Naive B cell (primary cell): ENCODE measurements around the gene GAPVD1. TPM values are rescaled to one million over a fixed set of nuclear protein-coding genes. Genes with fewer than 3 reads are reported as not detected.

ENCODE experiments used
- ATAC-seq, 2 donors: fragments of 150-1000 bp; cut with Tn5 transposase; 2 replicates each; pipeline ENCODE4 v1.10.0; 2021; ENCODE audit warnings: low read depth in 2 of 2, mild to moderate bottlenecking in 2 of 2, moderate library complexity in 2 of 2
- DNase-seq: peaks from one replicate; pipeline ENCODE4 v3.0.0; 2022
- H3K27ac Mint-ChIP-seq, 6 donors: one replicate each; pipeline ENCODE4 v1.8.0; 2020 to 2022; ENCODE audit warnings: mild to moderate bottlenecking in 6 of 6, mixed read lengths in 6 of 6, moderate library complexity in 5 of 6, inconsistent platforms in 2 of 6
- H3K27me3 Mint-ChIP-seq, 3 donors: one replicate each; pipeline ENCODE4 v1.8.0; 2021 to 2022; ENCODE audit warnings: mixed read lengths in 3 of 3, mild to moderate bottlenecking in 1 of 3
- H3K36me3 Mint-ChIP-seq, 2 donors: one replicate each; pipeline ENCODE4 v1.8.0; 2020 to 2022; ENCODE audit warnings: mixed read lengths in 2 of 2, inconsistent platforms in 1 of 2, mild to moderate bottlenecking in 1 of 2
- H3K4me1 Mint-ChIP-seq, 3 donors: one replicate each; pipeline ENCODE4 v1.8.0; 2020 to 2022; ENCODE audit warnings: mixed read lengths in 3 of 3, inconsistent platforms in 1 of 3, mild to moderate bottlenecking in 1 of 3, moderate library complexity in 1 of 3
- H3K4me3 Mint-ChIP-seq, 8 donors: one replicate each; pipeline ENCODE4 v1.8.0; 2020 to 2022; ENCODE audit warnings: mild to moderate bottlenecking in 8 of 8, mixed read lengths in 8 of 8, moderate library complexity in 8 of 8, inconsistent platforms in 2 of 8
- H3K9me3 Mint-ChIP-seq, 7 donors: one replicate each; pipeline ENCODE4 v1.8.0; 2020 to 2022; ENCODE audit warnings: mixed read lengths in 7 of 7, mild to moderate bottlenecking in 5 of 7, inconsistent platforms in 2 of 7, moderate library complexity in 1 of 7
- polyA plus RNA-seq, 6 donors: library from polyadenylated mRNA; unstranded; fragments of 300-500 nt; fragmentation: Illumina TruSeq; gene quantifications; one replicate each; pipeline ENCODE4 v1.2.3, GENCODE V29; 2021; ENCODE audit warnings: low read depth in 6 of 6

The GAPVD1 gene
- polyA plus RNA-seq, 6 donors from 2014 or later: 28.4 to 64.9 (median 39.0) TPM

DNA sequence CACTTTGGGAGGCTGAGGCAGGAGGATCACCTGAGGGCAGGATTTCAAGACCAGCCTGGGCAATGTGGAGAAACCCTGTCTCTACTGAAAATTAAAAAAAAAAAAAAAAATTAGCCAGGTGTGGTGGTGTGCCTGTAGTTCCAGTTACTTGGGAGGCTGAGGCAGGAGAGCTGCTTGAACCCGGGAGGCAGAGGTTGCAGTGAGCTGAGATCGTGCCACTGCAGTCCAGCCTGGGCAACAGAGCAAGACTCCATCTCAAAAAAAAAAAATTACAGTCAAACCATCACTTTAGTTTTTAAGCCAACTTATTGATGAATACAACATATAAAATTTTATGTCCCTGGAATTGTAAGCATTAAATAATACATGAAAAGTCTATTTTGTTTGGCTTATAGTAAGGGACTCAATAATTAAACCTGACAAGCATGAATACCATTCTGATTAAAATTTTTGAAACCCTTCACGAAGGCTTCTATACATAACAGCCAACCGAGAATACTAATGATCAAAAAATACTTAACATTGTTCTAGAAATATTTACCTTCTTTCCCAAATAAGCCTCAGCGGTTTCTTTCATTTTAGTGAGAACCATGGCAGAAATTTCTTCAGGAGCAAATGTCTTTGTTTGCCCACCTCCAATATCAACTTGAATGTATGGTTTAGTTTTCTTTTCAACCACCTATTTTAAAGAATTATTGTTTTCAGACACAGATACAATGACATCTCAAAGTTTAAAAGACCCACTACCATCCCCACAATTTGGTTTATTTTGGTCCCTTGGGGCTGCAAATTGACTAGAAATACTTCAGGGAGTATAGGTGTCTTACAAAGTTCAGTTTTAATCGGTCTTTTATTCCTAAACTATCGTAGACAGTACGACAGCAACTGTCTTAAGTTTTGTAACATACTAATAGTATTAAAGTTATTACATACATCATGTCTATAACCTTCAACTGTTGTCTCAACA, 21.7 kb upstream of the GAPVD1 start:
- H3K27ac Mint-ChIP-seq: peak overlapping the region; percentile 97 to 100 (median 98)
- ATAC-seq (no peak), DNase-seq (no peak)
- peaks cover 18 to 22% of the 10 kb centered on the region in 2 donors for H3K36me3 Mint-ChIP-seq
- H3K4me3 Mint-ChIP-seq: peak overlapping the region; percentile 86 to 99 (median 97)
- no peaks in the 10 kb centered on the region for H3K9me3 Mint-ChIP-seq
- peaks cover 41 to 69% (median 44%) of the 10 kb centered on the region in 3 donors for H3K4me1 Mint-ChIP-seq
- H3K27me3 Mint-ChIP-seq: no peaks in the 10 kb centered on the region

DNA sequence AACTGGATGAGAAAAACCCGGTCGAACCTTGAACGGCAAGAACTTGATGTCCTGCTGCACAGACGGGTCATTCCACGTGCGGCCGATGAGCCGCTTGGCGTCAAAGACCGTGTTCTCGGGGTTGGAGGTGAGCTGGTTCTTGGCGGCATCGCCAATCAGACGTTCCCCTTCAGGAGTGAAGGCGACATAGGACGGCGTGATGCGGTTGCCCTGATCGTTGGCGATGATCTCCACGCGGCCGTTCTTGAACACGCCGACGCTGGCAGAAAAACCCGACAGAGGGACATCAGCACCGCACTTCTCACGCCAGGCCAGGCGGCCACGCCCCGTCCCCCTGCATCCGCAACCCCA, 21.0 kb upstream of the GAPVD1 start:
- H3K4me1 Mint-ChIP-seq: peaks cover 36 to 63% (median 39%) of the 10 kb centered on the region in 3 donors
- peak; percentile 4 to 6 for ATAC-seq

DNA sequence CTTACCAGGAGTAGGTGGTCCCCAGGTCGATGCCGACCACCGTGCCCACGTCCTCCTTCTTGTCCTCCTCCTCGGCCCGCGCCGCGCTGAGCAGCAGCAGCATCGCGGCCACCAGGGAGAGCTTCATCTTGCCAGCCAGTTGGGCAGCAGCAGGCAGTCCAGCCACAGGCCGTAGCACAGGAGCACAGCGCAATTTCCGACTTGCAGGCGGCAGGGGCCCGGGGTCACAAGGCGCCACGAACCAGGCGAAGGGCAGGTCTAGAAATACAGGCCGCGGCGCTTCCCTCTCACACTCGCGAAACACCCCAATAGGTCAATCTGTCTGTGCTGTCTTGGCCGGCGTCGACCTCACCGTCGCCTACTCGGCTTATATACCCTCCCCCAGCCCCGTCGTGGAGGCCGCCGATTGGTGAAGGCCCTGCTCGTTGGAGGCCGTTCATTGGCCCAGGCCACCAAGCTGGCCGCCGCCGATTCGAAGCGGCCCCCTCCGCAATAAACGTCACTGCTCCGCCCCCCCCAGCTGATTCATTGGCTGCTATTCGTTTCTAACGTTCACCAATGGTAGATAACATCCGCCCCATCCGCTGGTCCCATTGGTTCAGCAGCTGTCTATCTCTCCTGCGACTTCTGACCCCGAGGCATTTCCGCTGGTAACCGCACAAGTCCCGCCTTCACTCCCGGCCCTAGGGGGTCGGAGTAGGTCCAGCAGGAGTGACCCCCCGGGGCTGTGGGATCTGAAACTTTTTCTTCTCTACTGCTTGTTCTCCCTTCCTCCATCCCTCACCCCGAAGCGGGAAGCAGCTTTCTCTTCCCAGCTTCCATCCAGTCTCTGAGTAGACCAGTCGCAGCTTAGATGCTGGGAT, 20.4 kb upstream of the GAPVD1 start, which contains the start of gene HSPA5:
Gene HSPA5 (minus strand): TSS at position 344 of the 863 bp plus-strand sequence. CDS start 217 bp downstream, at position 127.
- H3K4me1 Mint-ChIP-seq: peaks cover 32 to 57% (median 33%) of the 10 kb centered on the region in 3 donors
- H3K36me3 Mint-ChIP-seq: peaks cover 13 to 19% of the 10 kb centered on the region in 2 donors
- H3K27ac Mint-ChIP-seq: peak within 1 kb of the TSS; percentile 97 to 100 (median 98)
- peak; percentile 87 to 91 for ATAC-seq
- H3K9me3 Mint-ChIP-seq: no peaks in the 10 kb centered on the region
- H3K27me3 Mint-ChIP-seq: no peaks in the 10 kb centered on the region
- DNase-seq: peak; percentile 99
- H3K4me3 Mint-ChIP-seq: peak within 1 kb of the TSS; percentile 86 to 99 (median 97)

More for the DNA sequence above, 21.0 kb upstream of the GAPVD1 start:
- peak overlapping the region; percentile 86 to 99 (median 97) for H3K4me3 Mint-ChIP-seq
- peaks cover 13 to 22% of the 10 kb centered on the region in 2 donors for H3K36me3 Mint-ChIP-seq
- DNase-seq: no peak
- H3K27me3 Mint-ChIP-seq: no peaks in the 10 kb centered on the region
- H3K27ac Mint-ChIP-seq: peak overlapping the region; percentile 97 to 100 (median 98)
- no peaks in the 10 kb centered on the region for H3K9me3 Mint-ChIP-seq

DNA sequence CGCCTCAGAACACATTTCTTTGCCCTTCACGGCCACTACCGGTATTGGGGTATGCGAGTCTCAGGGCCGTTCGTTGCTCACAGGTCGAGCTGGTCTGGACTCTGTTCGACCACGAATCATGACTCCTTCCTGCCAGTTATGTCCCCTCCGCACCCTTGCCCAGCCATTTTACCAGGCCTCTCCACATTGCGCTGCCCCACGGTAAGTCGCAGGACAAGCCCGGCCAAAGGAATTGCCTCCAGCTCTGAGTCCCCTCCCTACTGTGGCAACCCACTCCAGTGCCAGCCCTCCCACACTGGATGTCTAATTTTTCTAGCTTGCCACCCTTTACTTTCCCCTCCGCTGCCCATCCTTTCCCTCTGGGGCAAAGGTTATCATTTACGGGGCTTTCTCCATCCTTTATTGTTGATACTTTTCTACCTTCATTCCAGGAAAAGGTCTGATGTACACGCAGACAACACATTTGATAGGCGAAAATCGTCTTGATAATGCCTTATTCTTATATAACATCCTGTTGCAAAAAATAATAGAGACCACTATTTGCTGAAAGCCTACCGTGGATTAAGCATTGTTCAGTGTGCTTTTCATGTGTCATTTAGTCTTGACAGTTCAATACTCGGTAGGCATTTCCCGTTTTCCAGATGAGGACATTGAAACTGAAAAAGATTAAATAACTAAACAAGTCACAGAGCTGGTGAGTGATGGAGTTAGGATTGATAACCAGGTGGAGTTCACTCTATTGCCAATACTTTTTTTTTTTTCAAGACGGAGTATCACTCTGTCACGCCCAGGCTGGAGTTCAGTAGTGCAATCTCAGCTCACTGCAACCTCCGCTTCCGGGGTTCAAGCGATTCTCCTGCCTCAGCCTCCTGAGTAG, 19.5 kb upstream of the GAPVD1 start:
- Mint-ChIP-seq H3K4me3 (peak overlapping the region; percentile 86 to 99 (median 97)), H3K36me3 (peaks cover 10 to 13% of the 10 kb centered on the region in 2 donors), H3K27ac (peak overlapping the region; percentile 97 to 100 (median 98)), H3K4me1 (peaks cover 25 to 49% (median 25%) of the 10 kb centered on the region in 3 donors), H3K9me3 (no peaks in the 10 kb centered on the region), H3K27me3 (no peaks in the 10 kb centered on the region)
- no peak for DNase-seq
- peak; percentile 2 to 3 for ATAC-seq

- no peaks in the 10 kb centered on the region for H3K9me3 Mint-ChIP-seq
- H3K4me1 Mint-ChIP-seq: peaks cover 17 to 32% (median 18%) of the 10 kb centered on the region in 3 donors
- peak overlapping the region in 1 of 6 donors; percentile 57 for H3K27ac Mint-ChIP-seq
- H3K36me3 Mint-ChIP-seq: peaks cover 5% of the 10 kb centered on the region in 2 donors
- DNase-seq (no peak), ATAC-seq (no peak)
- no peak overlapping the region for H3K4me3 Mint-ChIP-seq
- H3K27me3 Mint-ChIP-seq: no peaks in the 10 kb centered on the region
Observed at GRCh38 chr9:125243792-125244260, 17.8 kb upstream of the GAPVD1 start.

- Mint-ChIP-seq H3K4me3 (peak overlapping the region in 1 of 8 donors; percentile 33), H3K9me3 (no peaks in the 10 kb centered on the region), H3K36me3 (no peaks in the 10 kb centered on the region), H3K27ac (no peak overlapping the region), H3K27me3 (no peaks in the 10 kb centered on the region), H3K4me1 (peaks cover 8 to 10% (median 9%) of the 10 kb centered on the region in 3 donors)
- no peak for ATAC-seq
- no peak for DNase-seq
Observed at GRCh38 chr9:125246261-125246667, 15.4 kb upstream of the GAPVD1 start.

DNA sequence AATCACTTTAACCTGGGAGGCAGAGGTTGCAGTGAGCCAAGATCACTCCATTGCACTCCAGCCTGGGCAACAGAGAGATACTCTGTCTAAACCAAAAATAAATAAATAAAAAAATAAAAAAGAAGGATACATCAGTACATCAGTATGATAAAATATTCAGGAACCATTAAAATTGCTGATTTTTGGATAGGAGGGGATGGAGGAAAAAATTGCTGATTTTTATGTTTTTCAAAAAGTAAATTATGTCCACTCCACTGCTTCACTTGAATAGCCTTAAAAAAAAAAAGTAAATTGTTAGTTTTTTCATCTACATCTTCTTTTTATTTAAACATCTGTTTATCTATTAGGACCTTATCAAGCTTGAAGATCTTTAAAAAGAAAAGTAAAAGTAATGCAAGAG, 7.4 kb upstream of the GAPVD1 start:
- H3K27me3 Mint-ChIP-seq: no peaks in the 10 kb centered on the region
- no peaks in the 10 kb centered on the region for H3K36me3 Mint-ChIP-seq
- H3K4me3 Mint-ChIP-seq: no peak overlapping the region
- DNase-seq (no peak), ATAC-seq (no peak)
- H3K27ac Mint-ChIP-seq: no peak overlapping the region
- peaks cover 0 to 3% (median under 1%) of the 10 kb centered on the region in 3 donors for H3K4me1 Mint-ChIP-seq
- H3K9me3 Mint-ChIP-seq: peaks cover 0 to under 1% (median 0%) of the 10 kb centered on the region in 7 donors

GRCh38 chr9:125255781-125256391, 5.7 kb upstream of the GAPVD1 start:
- no peak overlapping the region for H3K27ac Mint-ChIP-seq
- H3K4me3 Mint-ChIP-seq: no peak overlapping the region
- peaks cover 0 to 9% (median 4%) of the 10 kb centered on the region in 3 donors for H3K4me1 Mint-ChIP-seq
- DNase-seq (no peak), ATAC-seq (no peak)
- peaks cover 0 to 7% (median 6%) of the 10 kb centered on the region in 7 donors for H3K9me3 Mint-ChIP-seq
- H3K36me3 Mint-ChIP-seq: no peaks in the 10 kb centered on the region
- H3K27me3 Mint-ChIP-seq: no peaks in the 10 kb centered on the region

DNA sequence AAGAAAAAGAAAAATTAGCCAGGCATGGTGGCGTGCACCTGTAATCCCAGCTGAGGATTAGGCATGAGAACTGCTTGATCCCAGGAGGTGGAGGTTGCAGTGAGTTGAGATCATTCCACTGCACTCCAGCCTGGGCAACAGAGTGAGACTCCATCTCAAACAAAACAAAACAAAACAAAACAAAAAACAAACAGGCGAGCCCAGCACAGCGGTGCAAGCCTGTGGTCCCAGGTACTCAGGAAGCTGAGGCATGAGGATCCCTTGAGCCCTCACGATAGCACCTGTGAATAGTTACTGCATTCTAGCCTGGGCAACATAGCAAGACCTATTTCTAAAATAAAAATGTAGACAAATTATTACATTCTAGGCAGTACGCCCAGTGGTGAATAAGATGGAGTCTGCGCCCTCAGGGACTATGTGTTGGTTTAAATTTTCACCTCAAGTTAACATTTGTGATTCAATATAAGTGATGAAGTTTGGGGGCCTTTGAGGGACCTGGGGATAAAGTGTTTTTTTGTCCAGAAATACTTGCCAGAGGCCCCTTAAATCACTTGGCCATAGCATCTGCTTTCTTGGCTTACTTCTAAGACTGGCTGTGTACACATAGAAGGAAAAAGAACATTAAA, 3.4 kb upstream of the GAPVD1 start:
- ATAC-seq: no peak
- Mint-ChIP-seq H3K4me1 (peaks cover 10 to 23% (median 21%) of the 10 kb centered on the region in 3 donors), H3K9me3 (peaks cover 0 to 13% (median 9%) of the 10 kb centered on the region in 7 donors), H3K36me3 (no peaks in the 10 kb centered on the region), H3K27ac (peak overlapping the region in 1 of 6 donors; percentile 20), H3K27me3 (no peaks in the 10 kb centered on the region), H3K4me3 (peak overlapping the region in 1 of 8 donors; percentile 62)
- DNase-seq: no peak

- ATAC-seq (no peak), DNase-seq (no peak)
- no peaks in the 10 kb centered on the region for H3K27me3 Mint-ChIP-seq
- H3K27ac Mint-ChIP-seq: peak overlapping the region in 3 of 6 donors; percentile 14 to 79 (median 59)
- H3K4me3 Mint-ChIP-seq: peak overlapping the region in 2 of 8 donors; percentile 41 to 62
- H3K9me3 Mint-ChIP-seq: peaks cover 0 to 13% (median 9%) of the 10 kb centered on the region in 7 donors
- peaks cover 13 to 30% (median 28%) of the 10 kb centered on the region in 3 donors for H3K4me1 Mint-ChIP-seq
- H3K36me3 Mint-ChIP-seq: no peaks in the 10 kb centered on the region
Observed at GRCh38 chr9:125258832-125259534, 2.6 kb upstream of the GAPVD1 start.

DNA sequence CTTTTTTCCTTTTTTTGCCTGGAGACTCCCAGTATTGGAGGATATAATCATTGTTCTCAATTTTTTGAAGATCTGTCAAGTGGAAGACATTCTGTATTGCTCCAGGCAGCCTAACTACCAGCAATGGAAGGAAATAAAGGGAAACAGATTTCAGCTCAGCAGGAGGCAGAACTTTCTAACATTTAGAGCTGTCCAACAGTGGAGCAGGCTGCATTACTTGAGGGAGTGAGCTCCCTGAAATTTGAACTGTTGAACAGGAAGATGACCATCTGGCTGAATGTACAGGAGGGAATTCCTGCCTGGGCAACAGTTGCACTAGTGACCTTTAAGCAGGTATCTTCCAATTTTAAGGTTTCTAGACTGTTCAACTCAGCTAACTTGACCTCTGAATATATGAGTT, 1.1 kb upstream of the GAPVD1 start:
- no peak for DNase-seq
- Mint-ChIP-seq H3K4me1 (peaks cover 22 to 44% (median 40%) of the 10 kb centered on the region in 3 donors), H3K4me3 (peak overlapping the region in 6 of 8 donors; percentile 88 to 99 (median 96)), H3K27me3 (no peaks in the 10 kb centered on the region), H3K9me3 (peaks cover 0 to 13% (median 9%) of the 10 kb centered on the region in 7 donors), H3K27ac (peak overlapping the region; percentile 95 to 100 (median 100)), H3K36me3 (no peaks in the 10 kb centered on the region)
- no peak for ATAC-seq
